Thyroid gland (tissue), 4 donors: ENCODE data around the gene CADPS. TPM values are rescaled to one million over a fixed set of nuclear protein-coding genes. Genes with fewer than 3 reads are reported as not detected.

Experiments used
- DNase-seq, 2 donors: peaks; one replicate each; pipeline ENCODE4 v3.0.0-alpha.2; 2019
- H3K27ac ChIP-seq, 3 donors: fragments of 200-600 bp; sonication (generic); 1 replicate in 2 of 3; 2 replicates in 1 of 3; pipeline ENCODE4 v1.5.1; 2016 to 2019; ENCODE audit warnings: mild to moderate bottlenecking in 1 of 3, moderate library complexity in 1 of 3
- H3K27me3 ChIP-seq: fragments of 200-600 bp; sonication (generic); one replicate; pipeline ENCODE4 v1.5.1; 2019
- H3K36me3 ChIP-seq, 2 donors: fragments of 200-600 bp; sonication (generic); one replicate each; pipeline ENCODE4 v1.5.1; 2016 to 2019
- H3K4me1 ChIP-seq, 2 donors: fragments of 200-600 bp; sonication (generic); one replicate each; pipeline ENCODE4 v1.5.1; 2017 to 2019
- H3K4me3 ChIP-seq, 3 donors: fragments of 200-600 bp; sonication (generic); replicated peaks in 1 of 3; 1 replicate in 2 of 3; 2 replicates in 1 of 3; pipeline ENCODE4 v1.5.1; 2016; ENCODE audit warnings: mild to moderate bottlenecking in 1 of 3
- H3K9me3 ChIP-seq: fragments of 200-600 bp; sonication (generic); one replicate; pipeline ENCODE4 v1.5.1; 2017
- CTCF ChIP-seq, 6 experiments: fragments of 200-600 bp in 3 of 6; fragments of 450-650 bp in 3 of 6; sonication (generic) in 3 of 6; IDR thresholded peaks; one replicate each; pipeline ENCODE4 v1.5.1; 2016 to 2019; ENCODE audit warnings: antibody characterized with exemption in 6 of 6, mild to moderate bottlenecking in 2 of 6, inconsistent platforms in 1 of 6, moderate library complexity in 1 of 6
- POLR2A ChIP-seq, 2 donors: fragments of 450-650 bp; IDR thresholded peaks; one replicate each; pipeline ENCODE4 v1.6.1; 2017; ENCODE audit warnings: antibody characterized with exemption in 2 of 2, mild to moderate bottlenecking in 2 of 2, moderate library complexity in 1 of 2
- WGBS, 2 donors: methylation state at CpG; one replicate each; pipeline ENCODE4 v1.1.5; 2017; 5-methylcytosine and 5-hydroxymethylcytosine counted together
- intact Hi-C: fragments of 100-400 bp; cut with DNase I; formaldehyde crosslinking; loops from one replicate; pipeline ENCODE4 v1.15.1; 2023
- total RNA-seq, 4 donors: library from RNA; depleted of rRNA; stranded (reverse); fragments of >200 nt; gene quantifications; one replicate each; pipeline ENCODE4 v1.2.3, GENCODE V29; 2016

CADPS gene
- total RNA-seq, 4 donors from 2014 or later, result 1.6 to 9.5 TPM; not detected in 2

- Histone ChIP-seq H3K27me3 (no peaks in the 10 kb centered on the region), H3K4me3 (no peak overlapping the region), H3K36me3 (no peaks in the 10 kb centered on the region), H3K9me3 (no peaks in the 10 kb centered on the region), H3K27ac (no peak overlapping the region), H3K4me1 (no peaks in the 10 kb centered on the region)
- intact Hi-C loops, result no loop called here
- WGBS, 2 donors, result 78 to 87% methylated on average over 5 to 6 of the region's 6 CpGs
- DNase-seq, result no peak
- TF ChIP-seq POLR2A (IDR thresholded peaks at IDR 0.05), result no peak
- no peak for TF ChIP-seq CTCF (IDR thresholded peaks at IDR 0.05)
Observed at GRCh38 chr3:62837145-62837787, 38.0 kb downstream of the CADPS start.

- Histone ChIP-seq H3K36me3 (no peaks in the 10 kb centered on the region), H3K4me1 (no peaks in the 10 kb centered on the region), H3K4me3 (no peak overlapping the region), H3K27me3 (no peaks in the 10 kb centered on the region), H3K9me3 (no peaks in the 10 kb centered on the region), H3K27ac (no peak overlapping the region)
- TF ChIP-seq POLR2A (IDR thresholded peaks at IDR 0.05) (no peak), CTCF (IDR thresholded peaks at IDR 0.05) (no peak)
- 73 to 79% methylated on average over 3 of the region's 3 CpGs for WGBS, 2 donors
- intact Hi-C loops, result no loop called here
- DNase-seq, result no peak
Observed at GRCh38 chr3:62835554-62836236, 39.5 kb downstream of the CADPS start.

- Histone ChIP-seq H3K9me3 (no peaks in the 10 kb centered on the region), H3K4me1 (no peaks in the 10 kb centered on the region), H3K4me3 (no peak overlapping the region), H3K27me3 (no peaks in the 10 kb centered on the region), H3K36me3 (no peaks in the 10 kb centered on the region), H3K27ac (no peak overlapping the region)
- intact Hi-C loops, result no loop called here
- TF ChIP-seq CTCF (IDR thresholded peaks at IDR 0.05), result no peak
- no peak for DNase-seq
Observed at GRCh38 chr3:62833538-62833937, 41.7 kb downstream of the CADPS start.

- no peaks in the 10 kb centered on the region for H3K27me3 ChIP-seq
- H3K4me3 ChIP-seq, result no peak overlapping the region
- TF ChIP-seq POLR2A (IDR thresholded peaks at IDR 0.05) (no peak), CTCF (IDR thresholded peaks at IDR 0.05) (no peak)
- no peak overlapping the region for H3K27ac ChIP-seq
- no peaks in the 10 kb centered on the region for H3K9me3 ChIP-seq
- DNase-seq, result no peak
- intact Hi-C loops, result no loop called here
- 82 to 91% methylated on average over 7 of the region's 7 CpGs for WGBS, 2 donors
- H3K4me1 ChIP-seq, result no peaks in the 10 kb centered on the region
- no peaks in the 10 kb centered on the region for H3K36me3 ChIP-seq
Observed at GRCh38 chr3:62832553-62832952, 42.7 kb downstream of the CADPS start.

- H3K4me1 ChIP-seq, result no peaks in the 10 kb centered on the region
- H3K9me3 ChIP-seq, result no peaks in the 10 kb centered on the region
- no peaks in the 10 kb centered on the region for H3K27me3 ChIP-seq
- no peaks in the 10 kb centered on the region for H3K36me3 ChIP-seq
- 67 to 75% methylated on average over 2 of the region's 2 CpGs for WGBS, 2 donors
- TF ChIP-seq POLR2A (IDR thresholded peaks at IDR 0.05) (no peak), CTCF (IDR thresholded peaks at IDR 0.05) (no peak)
- DNase-seq, result no peak
- intact Hi-C loops, result no loop called here
- H3K4me3 ChIP-seq, result no peak overlapping the region
- no peak overlapping the region for H3K27ac ChIP-seq
Observed at GRCh38 chr3:62830727-62831322, 44.4 kb downstream of the CADPS start.
